Panc1 (cell line): ENCODE measurements around the gene NAA40. TPM values are rescaled to one million over a fixed set of nuclear protein-coding genes. Genes with fewer than 3 reads are reported as not detected.

Source experiments
- ATAC-seq: fragments of 200-7000 bp; cut with Tn5 transposase; 2 replicates; pipeline ENCODE4 v1.9.1; 2020; ENCODE audit warnings: mild to moderate bottlenecking, moderate library complexity
- BruUV-seq: library from RNA; stranded (reverse); fragments of 400-500 nt; replicated peaks from 2 replicates; lab custom pipeline; 2021; lab: Mats Ljungman, UMichigan
- CTCF ChIA-PET: fragments of 300-600 bp; sonication (Branson Sonifier 250); formaldehyde crosslinking; loops from one replicate; lab custom pipeline; 2022; ENCODE audit warnings: antibody characterized with exemption; lab: Charles Lee
- POLR2A ChIA-PET: fragments of 300-600 bp; sonication (Branson Sonifier 250); formaldehyde crosslinking; loops from one replicate; lab custom pipeline; 2022; ENCODE audit warnings: antibody characterized with exemption; lab: Charles Lee
- DNase-seq: peaks from one replicate; pipeline ENCODE4 v3.0.0-alpha.2; 2010; ENCODE audit warnings: low read depth, low spot score
- H3K27ac ChIP-seq: 2 replicates; pipeline ENCODE4 v1.5.1; 2011; ENCODE audit warnings: mild to moderate bottlenecking, low read length, inconsistent platforms
- H3K27me3 ChIP-seq: fragments of 200-500 bp; sonication (Bioruptor generic); 2 replicates; pipeline ENCODE4 v1.6.0; 2014; ENCODE audit warnings: low read length, inconsistent platforms; ENCODE audit not compliant: control insufficient read depth, insufficient read depth
- H3K36me3 ChIP-seq: fragments of 200-500 bp; sonication (Bioruptor generic); 2 replicates; pipeline ENCODE4 v1.5.1; 2014; ENCODE audit warnings: inconsistent platforms, mild to moderate bottlenecking, low read length, moderate library complexity; ENCODE audit not compliant: control insufficient read depth, insufficient read depth
- H3K4me1 ChIP-seq: 2 replicates; pipeline ENCODE4 v1.5.1; 2011; ENCODE audit warnings: inconsistent platforms, mild to moderate bottlenecking, low read length, moderate library complexity; ENCODE audit not compliant: control insufficient read depth, insufficient read depth
- H3K4me3 ChIP-seq, 2 experiments: 2 replicates each; pipeline ENCODE4 v1.5.1; 2011 to 2012; ENCODE audit warnings: low read depth in 2 of 2, low read length in 2 of 2, mild to moderate bottlenecking in 2 of 2, inconsistent platforms in 1 of 2, moderate library complexity in 1 of 2
- H3K9me3 ChIP-seq: fragments of 200-500 bp; sonication (Bioruptor generic); 2 replicates; pipeline ENCODE4 v1.5.1; 2014; ENCODE audit warnings: low read depth, mild to moderate bottlenecking, inconsistent platforms, low read length, moderate library complexity; ENCODE audit not compliant: control insufficient read depth, insufficient read depth
- POLR2AphosphoS5 ChIP-seq: IDR thresholded peaks from 2 replicates; pipeline ENCODE4 v1.6.1; 2012; ENCODE audit warnings: mild to moderate bottlenecking, low read depth, low read length, moderate library complexity
- REST ChIP-seq, 2 experiments: IDR thresholded peaks; 2 replicates each; pipeline ENCODE4 v1.6.1; 2011 to 2012; ENCODE audit warnings: low read depth in 2 of 2, control low read depth in 1 of 2, low read length in 1 of 2, mild to moderate bottlenecking in 1 of 2, moderate library complexity in 1 of 2; ENCODE audit not compliant: insufficient read depth in 1 of 2
- SIN3A ChIP-seq: IDR thresholded peaks from 2 replicates; pipeline ENCODE4 v1.6.1; 2012; ENCODE audit warnings: low read depth, mild to moderate bottlenecking, low read length, moderate library complexity, borderline replicate concordance; ENCODE audit not compliant: insufficient read depth
- TCF7L2 ChIP-seq: IDR thresholded peaks from 2 replicates; pipeline ENCODE4 v1.6.1; 2011; ENCODE audit warnings: mild to moderate bottlenecking, low read depth, low read length, inconsistent platforms
- in situ Hi-C: cut with HindIII; loops from 2 replicates; pipeline ENCODE4 v1.10.0; 2016; ENCODE audit warnings: low sequenced_read_pairs, low pct_unique_long_range_greater_than_20kb
- intact Hi-C: fragments of 100-400 bp; cut with micrococcal nuclease; formaldehyde crosslinking; loops from one replicate; pipeline ENCODE4 v1.10.0; 2022; ENCODE audit not compliant: unreplicated experiment
- total RNA-seq: library from RNA; stranded (reverse); gene quantifications from one replicate; pipeline ENCODE4 v1.2.1, GENCODE V29; 2021; ENCODE audit not compliant: unreplicated experiment
- TF ChIP-seq, protein P1 (sequence below): fragments of 450-650 bp; IDR thresholded peaks from 2 replicates; pipeline ENCODE4 v1.5.1; 2017; ENCODE audit warnings: mild to moderate bottlenecking

NAA40 gene
- total RNA-seq, 1 experiment from 2014 or later: 43.2 TPM

GRCh38 chr11:63998558-63999348, 60.0 kb downstream of the NAA40 start:
- Histone ChIP-seq H3K27ac (no peak overlapping the region), H3K4me3 (no peak overlapping the region), H3K9me3 (no peaks in the 10 kb centered on the region), H3K36me3 (peaks cover 2% of the 10 kb centered on the region; the same call in 1 of the 2 replicates), H3K4me1 (peaks cover 40% of the 10 kb centered on the region), H3K27me3 (no peaks in the 10 kb centered on the region)
- POLR2A ChIA-PET: interaction anchor here (0.7 kb wide), 1 partner anchor 37 kb away, joined by 3 read pairs; no protein-coding TSS in a partner anchor
- CTCF ChIA-PET: interaction anchor here (0.6 kb wide), 1 partner anchor 89 kb away, joined by 4 read pairs; no protein-coding TSS in a partner anchor
- no TSS peak for BruUV-seq
- intact Hi-C loops (no loop called here), in situ Hi-C loops (no loop called here)
- ATAC-seq (peak; percentile 59), DNase-seq (no peak)
- TF ChIP-seq SIN3A: no peak
- peak; percentile 14; the same call in 1 of the 2 replicates for TF ChIP-seq POLR2AphosphoS5
- no peak for TF ChIP-seq REST (IDR thresholded peaks at IDR 0.05; ENCODE audit: insufficient read depth in 1 of 2, low read depth in 2 of 2, low read length in 1 of 2)
- TF ChIP-seq TCF7L2: no peak
- TF ChIP-seq, protein P1, sequence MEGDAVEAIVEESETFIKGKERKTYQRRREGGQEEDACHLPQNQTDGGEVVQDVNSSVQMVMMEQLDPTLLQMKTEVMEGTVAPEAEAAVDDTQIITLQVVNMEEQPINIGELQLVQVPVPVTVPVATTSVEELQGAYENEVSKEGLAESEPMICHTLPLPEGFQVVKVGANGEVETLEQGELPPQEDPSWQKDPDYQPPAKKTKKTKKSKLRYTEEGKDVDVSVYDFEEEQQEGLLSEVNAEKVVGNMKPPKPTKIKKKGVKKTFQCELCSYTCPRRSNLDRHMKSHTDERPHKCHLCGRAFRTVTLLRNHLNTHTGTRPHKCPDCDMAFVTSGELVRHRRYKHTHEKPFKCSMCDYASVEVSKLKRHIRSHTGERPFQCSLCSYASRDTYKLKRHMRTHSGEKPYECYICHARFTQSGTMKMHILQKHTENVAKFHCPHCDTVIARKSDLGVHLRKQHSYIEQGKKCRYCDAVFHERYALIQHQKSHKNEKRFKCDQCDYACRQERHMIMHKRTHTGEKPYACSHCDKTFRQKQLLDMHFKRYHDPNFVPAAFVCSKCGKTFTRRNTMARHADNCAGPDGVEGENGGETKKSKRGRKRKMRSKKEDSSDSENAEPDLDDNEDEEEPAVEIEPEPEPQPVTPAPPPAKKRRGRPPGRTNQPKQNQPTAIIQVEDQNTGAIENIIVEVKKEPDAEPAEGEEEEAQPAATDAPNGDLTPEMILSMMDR: peak; percentile 45; the same call in 1 of the 2 replicates

DNA sequence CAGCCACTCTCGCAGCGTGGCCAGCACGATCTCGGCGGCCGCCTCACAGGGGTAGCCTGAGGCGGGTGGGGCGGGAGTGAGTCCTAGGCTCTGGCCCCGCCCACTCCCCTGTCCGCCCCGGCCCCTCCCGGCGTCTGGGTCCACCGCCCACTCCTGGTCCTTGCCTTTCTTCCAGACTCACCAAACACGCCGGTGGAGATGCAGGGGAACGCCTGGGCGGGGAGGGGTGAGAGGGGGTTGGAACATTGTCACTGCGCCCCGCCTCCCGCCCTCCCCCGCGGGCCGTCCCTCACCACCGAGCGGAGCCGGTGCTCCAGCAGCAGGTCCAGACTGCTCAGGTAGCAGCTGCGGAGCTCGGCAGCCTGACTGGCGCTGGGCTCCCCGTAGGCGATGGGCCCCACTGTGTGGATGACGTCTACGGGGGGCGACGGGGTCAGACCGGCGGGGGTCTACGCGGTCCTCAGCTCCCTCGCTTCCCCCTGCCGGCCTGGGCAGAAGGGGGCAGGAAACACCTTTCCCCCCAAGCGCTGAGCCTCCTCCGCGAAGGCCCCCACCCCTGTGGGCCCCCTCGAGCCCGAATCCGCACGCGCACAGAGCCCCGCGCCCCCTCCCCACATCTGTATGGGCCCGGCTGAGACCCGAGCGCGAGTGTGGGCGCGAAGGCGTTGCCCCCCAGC, 60.7 kb downstream of the NAA40 start:
- intact Hi-C loops: no loop called here
- in situ Hi-C loops: loop anchor here (10.0 kb wide), 1 partner anchor 75 kb away; no protein-coding TSS in a partner anchor
- Histone ChIP-seq H3K36me3 (peaks cover 2% of the 10 kb centered on the region; the same call in 1 of the 2 replicates), H3K9me3 (no peaks in the 10 kb centered on the region), H3K27ac (no peak overlapping the region), H3K4me3 (no peak overlapping the region), H3K4me1 (peaks cover 47% of the 10 kb centered on the region), H3K27me3 (no peaks in the 10 kb centered on the region)
- DNase-seq: no peak
- TF ChIP-seq SIN3A (no peak), TCF7L2 (no peak), POLR2AphosphoS5 (no peak), REST (IDR thresholded peaks at IDR 0.05; ENCODE audit: insufficient read depth in 1 of 2, low read depth in 2 of 2, low read length in 1 of 2) (no peak)
- TF ChIP-seq, protein P1: no peak
- BruUV-seq: no TSS peak
- ChIA-PET CTCF (no interaction called here), POLR2A (interaction anchor here (0.7 kb wide), 1 partner anchor 38 kb away, joined by 3 read pairs; no protein-coding TSS in a partner anchor)
- peak; percentile 64 for ATAC-seq
